ENCODE measurements around the gene CDH26.

CDH26 gene

GRCh38 chr20:59958123-59958522 lies at the start of gene CDH26:
Gene CDH26 (plus strand): TSS chr20:59958423. CDS start chr20:59958727, 304 bp downstream.
- DNase-seq: no peak

- no peak for DNase-seq
These were observed 49.4 kb upstream of the CDH26 start for GRCh38 chr20:59908855-59909254.

GRCh38 chr20:59911041-59911440 lies 47.2 kb upstream of the CDH26 start:
- no peak for DNase-seq

GRCh38 chr20:59912609-59913008 lies 45.6 kb upstream of the CDH26 start:
- DNase-seq: no peak

GRCh38 chr20:59920944-59921343 lies 37.3 kb upstream of the CDH26 start:
- DNase-seq: no peak

- no peak for DNase-seq
These were observed 34.7 kb upstream of the CDH26 start for GRCh38 chr20:59923514-59923913.

- no peak for DNase-seq
These were observed 32.9 kb upstream of the CDH26 start for GRCh38 chr20:59925359-59925758.

GRCh38 chr20:59925899-59926298 lies 32.3 kb upstream of the CDH26 start:
- no peak for DNase-seq

GRCh38 chr20:59931511-59932312 lies 26.5 kb upstream of the CDH26 start:
- no peak for DNase-seq

GRCh38 chr20:59932616-59933295 lies 25.5 kb upstream of the CDH26 start:
- no peak for DNase-seq

GRCh38 chr20:59933296-59933848 lies 24.9 kb upstream of the CDH26 start, which contains the start of gene SYCP2:
Gene SYCP2 (minus strand): TSS chr20:59933637. CDS start chr20:59922413, 11,224 bp downstream.
- DNase-seq: peak; percentile 66 to 76

- peak; percentile 77 to 80 for DNase-seq
These were observed 24.2 kb upstream of the CDH26 start for GRCh38 chr20:59933849-59934585.

- DNase-seq: no peak
These were observed 22.6 kb upstream of the CDH26 start for GRCh38 chr20:59935457-59936185.

GRCh38 chr20:59936409-59936808 lies 21.8 kb upstream of the CDH26 start:
- DNase-seq: no peak

GRCh38 chr20:59937150-59937549 lies 21.1 kb upstream of the CDH26 start:
- DNase-seq: no peak

- no peak for DNase-seq
These were observed 20.0 kb upstream of the CDH26 start for GRCh38 chr20:59938221-59938620.

GRCh38 chr20:59938696-59939051 lies 19.5 kb upstream of the CDH26 start:
- no peak for DNase-seq

- DNase-seq: no peak
These were observed 19.0 kb upstream of the CDH26 start for GRCh38 chr20:59939052-59939878.

- DNase-seq: no peak
These were observed 18.4 kb upstream of the CDH26 start for GRCh38 chr20:59939879-59940128.

GRCh38 chr20:59940129-59940955 lies 17.9 kb upstream of the CDH26 start, which contains the start of the genes FAM217B and PPP1R3D:
Gene FAM217B (plus strand): TSS chr20:59940389. CDS start chr20:59943944, 3,555 bp downstream.
Gene PPP1R3D (minus strand): TSS chr20:59940305. CDS start chr20:59939931, 374 bp downstream.
- DNase-seq: peak; percentile 87 to 89

GRCh38 chr20:59940956-59941294 lies 17.3 kb upstream of the CDH26 start:
- no peak for DNase-seq

Data from CD4-positive, alpha-beta T cell treated with Interleukin-1 beta for 1 hour (primary cell).